Measurements from ENCODE around the gene PABPN1. TPM values are rescaled to one million over a fixed set of nuclear protein-coding genes. Genes with fewer than 3 reads are reported as not detected.

PABPN1 gene
- polyA plus RNA-seq, 1 donor from 2014 or later: 431 TPM

DNA sequence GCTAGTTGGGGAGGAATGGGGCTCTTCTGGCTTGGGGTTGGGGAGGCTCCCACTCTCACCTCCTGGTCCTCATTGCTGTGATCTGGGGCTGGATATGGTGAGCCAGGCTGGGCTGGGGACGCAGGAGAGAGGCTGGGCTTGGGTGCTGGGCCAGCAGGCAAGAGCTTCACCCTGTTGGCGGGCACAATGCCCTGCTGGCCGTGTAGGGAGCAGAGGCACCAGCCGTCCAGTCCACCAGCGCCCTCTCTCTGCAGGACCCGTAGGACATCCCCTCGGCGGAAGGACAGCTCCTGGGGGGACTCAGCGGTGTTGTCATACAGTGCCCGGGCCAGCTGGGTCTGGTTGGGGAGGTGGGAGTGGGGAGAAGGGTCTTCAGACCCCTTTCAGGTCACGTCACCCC, 39.2 kb downstream of the PABPN1 start:
- Histone ChIP-seq H3K27ac (ENCODE audit: low read length) (no peak overlapping the region), H3K9me2 (ENCODE audit: insufficient read depth, low read length) (no peaks in the 10 kb centered on the region), H3K4me2 (ENCODE audit: low read length) (no peak overlapping the region), H3K27me3 (ENCODE audit: insufficient read depth, low read depth, low read length) (peaks cover 5% of the 10 kb centered on the region), H2AFZ (ENCODE audit: low read depth, low read length) (no peak overlapping the region), H4K20me1 (ENCODE audit: insufficient read depth) (no peaks in the 10 kb centered on the region), H3K9ac (ENCODE audit: low read length) (no peak overlapping the region), H3K36me3 (ENCODE audit: insufficient read depth, low read length) (no peaks in the 10 kb centered on the region), H3K4me3 (ENCODE audit: low read length) (no peak overlapping the region), H3K9me3 (ENCODE audit: low read length) (no peaks in the 10 kb centered on the region), H3F3A (ENCODE audit: insufficient read depth, low read length, poor library complexity, severe bottlenecking) (no peaks in the 10 kb centered on the region), H3K79me2 (replicated peaks; ENCODE audit: insufficient read depth, low read length) (peaks cover 25% of the 10 kb centered on the region)
- TF ChIP-seq SMC3 (conservative IDR thresholded peaks at IDR 0.05; ENCODE audit: poor library complexity) (no peak), MXI1 (conservative IDR thresholded peaks at IDR 0.05; ENCODE audit: poor library complexity, severe bottlenecking) (no peak), RAD21 (conservative IDR thresholded peaks at IDR 0.05) (no peak), EZH2 (IDR thresholded peaks at IDR 0.05; ENCODE audit: borderline replicate concordance, insufficient read depth, low read length, poor library complexity, severe bottlenecking) (no peak), POLR2AphosphoS5 (IDR thresholded peaks at IDR 0.05) (no peak), TAF1 (IDR thresholded peaks at IDR 0.05; ENCODE audit: low read depth) (no peak), EP300 (conservative IDR thresholded peaks at IDR 0.05; ENCODE audit: poor library complexity, severe bottlenecking) (no peak)
- TF ChIP-seq, protein P1, sequence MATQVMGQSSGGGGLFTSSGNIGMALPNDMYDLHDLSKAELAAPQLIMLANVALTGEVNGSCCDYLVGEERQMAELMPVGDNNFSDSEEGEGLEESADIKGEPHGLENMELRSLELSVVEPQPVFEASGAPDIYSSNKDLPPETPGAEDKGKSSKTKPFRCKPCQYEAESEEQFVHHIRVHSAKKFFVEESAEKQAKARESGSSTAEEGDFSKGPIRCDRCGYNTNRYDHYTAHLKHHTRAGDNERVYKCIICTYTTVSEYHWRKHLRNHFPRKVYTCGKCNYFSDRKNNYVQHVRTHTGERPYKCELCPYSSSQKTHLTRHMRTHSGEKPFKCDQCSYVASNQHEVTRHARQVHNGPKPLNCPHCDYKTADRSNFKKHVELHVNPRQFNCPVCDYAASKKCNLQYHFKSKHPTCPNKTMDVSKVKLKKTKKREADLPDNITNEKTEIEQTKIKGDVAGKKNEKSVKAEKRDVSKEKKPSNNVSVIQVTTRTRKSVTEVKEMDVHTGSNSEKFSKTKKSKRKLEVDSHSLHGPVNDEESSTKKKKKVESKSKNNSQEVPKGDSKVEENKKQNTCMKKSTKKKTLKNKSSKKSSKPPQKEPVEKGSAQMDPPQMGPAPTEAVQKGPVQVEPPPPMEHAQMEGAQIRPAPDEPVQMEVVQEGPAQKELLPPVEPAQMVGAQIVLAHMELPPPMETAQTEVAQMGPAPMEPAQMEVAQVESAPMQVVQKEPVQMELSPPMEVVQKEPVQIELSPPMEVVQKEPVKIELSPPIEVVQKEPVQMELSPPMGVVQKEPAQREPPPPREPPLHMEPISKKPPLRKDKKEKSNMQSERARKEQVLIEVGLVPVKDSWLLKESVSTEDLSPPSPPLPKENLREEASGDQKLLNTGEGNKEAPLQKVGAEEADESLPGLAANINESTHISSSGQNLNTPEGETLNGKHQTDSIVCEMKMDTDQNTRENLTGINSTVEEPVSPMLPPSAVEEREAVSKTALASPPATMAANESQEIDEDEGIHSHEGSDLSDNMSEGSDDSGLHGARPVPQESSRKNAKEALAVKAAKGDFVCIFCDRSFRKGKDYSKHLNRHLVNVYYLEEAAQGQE (IDR thresholded peaks at IDR 0.05; ENCODE audit: borderline replicate concordance): no peak
- TF ChIP-seq, protein P2, sequence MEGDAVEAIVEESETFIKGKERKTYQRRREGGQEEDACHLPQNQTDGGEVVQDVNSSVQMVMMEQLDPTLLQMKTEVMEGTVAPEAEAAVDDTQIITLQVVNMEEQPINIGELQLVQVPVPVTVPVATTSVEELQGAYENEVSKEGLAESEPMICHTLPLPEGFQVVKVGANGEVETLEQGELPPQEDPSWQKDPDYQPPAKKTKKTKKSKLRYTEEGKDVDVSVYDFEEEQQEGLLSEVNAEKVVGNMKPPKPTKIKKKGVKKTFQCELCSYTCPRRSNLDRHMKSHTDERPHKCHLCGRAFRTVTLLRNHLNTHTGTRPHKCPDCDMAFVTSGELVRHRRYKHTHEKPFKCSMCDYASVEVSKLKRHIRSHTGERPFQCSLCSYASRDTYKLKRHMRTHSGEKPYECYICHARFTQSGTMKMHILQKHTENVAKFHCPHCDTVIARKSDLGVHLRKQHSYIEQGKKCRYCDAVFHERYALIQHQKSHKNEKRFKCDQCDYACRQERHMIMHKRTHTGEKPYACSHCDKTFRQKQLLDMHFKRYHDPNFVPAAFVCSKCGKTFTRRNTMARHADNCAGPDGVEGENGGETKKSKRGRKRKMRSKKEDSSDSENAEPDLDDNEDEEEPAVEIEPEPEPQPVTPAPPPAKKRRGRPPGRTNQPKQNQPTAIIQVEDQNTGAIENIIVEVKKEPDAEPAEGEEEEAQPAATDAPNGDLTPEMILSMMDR (IDR thresholded peaks at IDR 0.05; ENCODE audit: poor library complexity, severe bottlenecking): no peak

DNA sequence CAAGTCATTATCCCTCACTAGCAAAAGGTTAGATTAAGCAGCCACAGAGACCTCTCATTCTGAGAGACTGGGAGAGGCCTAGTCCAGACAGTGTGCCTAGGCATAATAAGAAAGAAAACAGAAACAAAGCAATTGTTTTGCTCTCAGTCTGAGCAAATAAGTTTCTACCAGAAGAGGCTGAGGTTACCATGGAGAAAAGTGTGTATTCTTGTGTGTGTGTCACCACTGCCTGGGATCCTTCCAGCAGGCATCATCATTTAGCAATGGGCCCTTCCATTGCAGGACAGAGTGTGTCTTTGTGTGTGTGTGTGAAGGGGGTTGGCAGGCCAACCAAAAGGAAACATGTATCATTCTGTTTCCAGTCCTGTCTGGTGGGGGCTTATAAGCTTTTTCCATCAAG, 40.1 kb downstream of the PABPN1 start:
- Histone ChIP-seq H3K4me2 (ENCODE audit: low read length) (no peak overlapping the region), H3K27ac (ENCODE audit: low read length) (no peak overlapping the region), H3K9me2 (ENCODE audit: insufficient read depth, low read length) (no peaks in the 10 kb centered on the region), H3K79me2 (replicated peaks; ENCODE audit: insufficient read depth, low read length) (peaks cover 25% of the 10 kb centered on the region), H3K9ac (ENCODE audit: low read length) (no peak overlapping the region), H3K4me3 (ENCODE audit: low read length) (no peak overlapping the region), H3F3A (ENCODE audit: insufficient read depth, low read length, poor library complexity, severe bottlenecking) (no peaks in the 10 kb centered on the region), H2AFZ (ENCODE audit: low read depth, low read length) (no peak overlapping the region), H3K36me3 (ENCODE audit: insufficient read depth, low read length) (no peaks in the 10 kb centered on the region), H4K20me1 (ENCODE audit: insufficient read depth) (no peaks in the 10 kb centered on the region), H3K9me3 (ENCODE audit: low read length) (no peaks in the 10 kb centered on the region), H3K27me3 (ENCODE audit: insufficient read depth, low read depth, low read length) (peaks cover 12% of the 10 kb centered on the region)
- no peak for TF ChIP-seq TAF1 (IDR thresholded peaks at IDR 0.05; ENCODE audit: low read depth)
- no peak for TF ChIP-seq EZH2 (IDR thresholded peaks at IDR 0.05; ENCODE audit: borderline replicate concordance, insufficient read depth, low read length, poor library complexity, severe bottlenecking)
- TF ChIP-seq, protein P2 (IDR thresholded peaks at IDR 0.05; ENCODE audit: poor library complexity, severe bottlenecking): no peak
- no peak for TF ChIP-seq SMC3 (conservative IDR thresholded peaks at IDR 0.05; ENCODE audit: poor library complexity)

All from neural cell (in vitro differentiated cells).